Stimulated activated naive CD4-positive, alpha-beta T cell (primary cell): ENCODE measurements around the gene CPT1C.

Experiments used
- DNase-seq, 6 experiments: peaks; one replicate each; lab custom pipeline; 2025; lab: John Stamatoyannopoulos, UW

Gene CPT1C

DNA sequence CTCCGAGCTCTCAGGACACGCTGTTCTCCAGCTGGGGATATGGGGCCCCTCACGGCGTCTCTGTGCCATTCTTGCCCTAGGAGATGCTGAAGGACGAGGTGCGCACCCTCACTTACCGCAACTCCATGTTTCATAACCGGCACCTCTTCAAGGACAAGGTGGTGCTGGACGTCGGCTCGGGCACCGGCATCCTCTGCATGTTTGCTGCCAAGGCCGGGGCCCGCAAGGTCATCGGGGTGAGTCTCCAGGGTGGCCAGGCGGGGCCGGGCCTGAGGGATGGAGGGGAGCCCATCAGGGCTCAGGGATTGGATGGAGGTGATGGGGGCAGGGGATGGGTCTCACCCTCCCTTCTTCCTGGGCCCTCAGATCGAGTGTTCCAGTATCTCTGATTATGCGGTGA is 9.1 kb upstream of the CPT1C start:
- DNase-seq = no peak

DNA sequence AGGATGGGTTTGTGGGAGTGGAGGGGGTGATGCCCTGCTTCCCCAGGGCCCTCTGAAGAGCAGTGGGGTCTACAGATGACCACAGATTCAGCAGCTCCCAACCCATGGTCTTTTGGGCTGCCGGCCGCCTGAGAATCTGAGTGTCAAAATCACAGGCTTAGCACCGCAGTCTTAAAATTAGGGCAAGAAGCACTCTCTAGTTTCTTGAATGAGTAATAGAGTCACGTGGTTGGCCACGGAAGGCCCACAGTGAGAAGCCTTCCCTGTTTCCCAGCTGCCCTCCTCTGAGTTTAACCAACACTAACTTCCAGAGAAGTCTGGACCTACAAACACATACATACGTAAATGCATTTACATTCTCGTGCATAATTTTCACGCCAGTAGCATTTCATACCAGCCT is 8.6 kb upstream of the CPT1C start:
- DNase-seq = no peak

DNA sequence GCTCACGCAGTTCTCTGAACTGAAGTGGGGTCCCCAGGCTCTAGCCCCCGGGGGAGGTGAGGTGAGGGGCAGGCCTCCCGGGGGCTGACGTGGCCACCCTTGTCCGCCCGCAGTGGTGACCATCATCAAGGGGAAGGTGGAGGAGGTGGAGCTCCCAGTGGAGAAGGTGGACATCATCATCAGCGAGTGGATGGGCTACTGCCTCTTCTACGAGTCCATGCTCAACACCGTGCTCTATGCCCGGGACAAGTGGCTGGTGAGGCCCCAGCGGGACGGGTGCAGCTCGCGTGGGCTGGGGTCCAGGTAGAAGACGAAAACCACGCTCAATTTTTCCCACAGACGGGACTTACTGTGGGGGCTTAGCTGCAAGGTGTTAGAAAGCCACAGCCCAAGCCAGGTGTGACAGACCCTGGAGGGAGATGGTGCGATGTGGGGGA is 7.1 kb upstream of the CPT1C start:
- no peak for DNase-seq

DNA sequence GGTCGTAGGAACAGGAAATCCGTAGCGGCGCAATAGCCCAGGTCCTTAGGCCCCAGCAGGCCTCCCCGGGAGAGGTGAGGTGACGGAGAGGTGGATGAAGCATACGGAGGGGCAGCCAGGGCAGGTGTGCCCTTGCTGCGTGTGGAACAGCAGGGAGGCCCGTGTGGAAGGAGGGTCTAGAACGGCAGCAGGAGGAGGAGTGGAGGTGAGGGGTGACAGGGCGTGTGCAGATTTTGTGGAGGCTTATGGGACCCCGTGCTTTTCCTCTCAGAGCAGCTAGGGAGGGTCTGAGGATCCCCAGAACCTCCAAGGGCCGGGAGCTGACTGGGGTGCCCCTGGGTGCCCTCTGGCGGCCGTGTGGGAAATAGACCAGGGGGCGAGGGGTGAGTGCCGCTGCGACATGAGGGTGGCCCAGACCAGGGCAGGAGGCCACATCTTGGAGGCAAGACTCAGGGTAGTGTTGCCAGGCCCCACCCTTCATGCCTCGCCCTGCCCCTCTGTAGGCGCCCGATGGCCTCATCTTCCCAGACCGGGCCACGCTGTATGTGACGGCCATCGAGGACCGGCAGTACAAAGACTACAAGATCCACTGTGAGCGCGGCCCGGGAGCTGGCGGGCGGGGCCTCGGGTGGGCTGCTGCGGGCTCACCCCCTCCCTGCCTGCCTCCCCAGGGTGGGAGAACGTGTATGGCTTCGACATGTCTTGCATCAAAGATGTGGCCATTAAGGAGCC is 6.5 kb upstream of the CPT1C start:
- DNase-seq = no peak

DNA sequence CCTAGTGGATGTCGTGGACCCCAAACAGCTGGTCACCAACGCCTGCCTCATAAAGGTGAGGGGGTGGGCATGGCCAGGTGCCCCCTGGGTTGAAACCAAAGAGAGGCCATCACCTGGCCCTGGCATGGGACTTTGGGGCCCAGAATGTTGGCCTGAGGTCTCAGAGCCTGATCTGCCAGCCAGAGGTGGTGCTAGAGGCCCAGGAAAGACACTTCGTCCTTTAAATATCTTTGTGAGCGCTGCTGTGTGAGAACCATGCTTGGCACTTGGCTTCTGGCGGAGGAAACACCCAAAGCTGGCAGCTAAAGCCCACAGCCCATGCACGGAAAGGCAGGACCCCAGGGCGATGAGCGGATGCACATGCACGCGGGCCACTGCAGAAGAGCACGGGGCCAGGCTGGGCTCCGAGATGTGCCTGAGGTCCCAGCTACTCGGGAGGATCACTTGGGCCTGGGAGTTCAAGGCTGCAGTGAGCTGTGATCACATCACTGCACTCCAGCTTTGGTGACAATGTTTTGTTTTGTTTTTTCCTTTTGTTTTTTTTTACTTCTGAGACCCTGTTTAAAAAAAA is 5.8 kb upstream of the CPT1C start:
- DNase-seq = no peak

DNA sequence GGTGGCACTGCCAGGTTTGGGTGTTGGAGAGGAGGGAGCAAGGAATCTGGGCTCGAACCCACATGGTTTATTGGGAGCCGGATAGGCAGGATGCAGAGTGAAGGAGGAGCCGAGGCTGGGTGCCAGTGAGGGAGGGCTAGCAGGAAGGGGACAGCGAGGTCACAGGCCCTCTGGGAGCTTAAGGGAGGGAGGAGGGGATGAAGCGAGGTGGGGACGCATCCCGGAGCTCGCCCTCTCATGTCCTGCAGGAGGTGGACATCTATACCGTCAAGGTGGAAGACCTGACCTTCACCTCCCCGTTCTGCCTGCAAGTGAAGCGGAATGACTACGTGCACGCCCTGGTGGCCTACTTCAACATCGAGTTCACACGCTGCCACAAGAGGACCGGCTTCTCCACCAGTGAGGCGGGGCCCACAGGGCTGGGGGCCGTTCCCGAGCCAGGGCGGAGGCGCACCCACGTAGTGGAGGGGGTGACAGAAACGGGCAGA is 5.0 kb upstream of the CPT1C start:
- DNase-seq = no peak

DNA sequence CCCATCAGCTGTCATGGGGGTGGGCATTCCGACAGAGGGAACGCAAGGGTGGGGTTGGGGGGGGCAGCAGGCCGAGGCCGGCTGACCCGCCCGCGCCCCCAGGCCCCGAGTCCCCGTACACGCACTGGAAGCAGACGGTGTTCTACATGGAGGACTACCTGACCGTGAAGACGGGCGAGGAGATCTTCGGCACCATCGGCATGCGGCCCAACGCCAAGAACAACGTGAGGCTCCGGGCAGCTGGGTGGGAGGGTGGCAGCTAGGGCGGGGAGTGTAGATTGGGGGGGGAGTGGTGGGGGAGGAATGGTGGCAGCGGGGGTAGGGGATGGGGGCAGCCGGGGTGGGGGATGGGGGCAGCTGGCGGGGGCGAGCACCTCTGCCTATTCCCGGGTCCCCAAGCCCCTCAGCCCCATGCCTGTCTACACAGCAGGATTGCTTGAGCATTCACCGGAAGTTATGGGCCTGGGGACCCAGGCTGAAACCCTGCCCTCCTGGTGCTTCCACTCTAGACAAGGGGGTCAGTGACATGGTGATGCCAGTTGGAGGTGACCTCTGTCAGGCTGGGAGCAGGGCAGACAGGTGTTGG is 4.3 kb upstream of the CPT1C start:
- no peak for DNase-seq

DNA sequence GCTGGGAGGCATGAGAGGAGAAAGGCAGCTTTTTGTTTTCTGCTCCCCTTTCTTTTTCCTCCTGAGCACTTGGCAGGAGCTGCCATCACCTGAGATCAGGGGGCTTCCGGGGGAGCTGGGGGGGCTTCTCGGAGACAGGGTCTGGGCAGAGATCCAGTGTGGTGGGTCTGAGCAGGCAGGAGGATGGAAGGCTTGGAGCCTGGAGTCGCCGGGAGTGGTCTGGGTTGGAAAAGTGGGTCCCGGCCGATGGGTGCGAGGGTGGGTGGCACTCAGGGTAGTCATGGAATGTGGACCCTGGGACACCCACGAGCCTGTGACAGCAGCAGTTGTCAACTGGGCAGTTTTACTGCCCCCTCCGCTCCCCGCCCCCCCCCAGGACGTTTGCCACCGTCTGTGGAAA is 3.8 kb upstream of the CPT1C start:
- no peak for DNase-seq

DNA sequence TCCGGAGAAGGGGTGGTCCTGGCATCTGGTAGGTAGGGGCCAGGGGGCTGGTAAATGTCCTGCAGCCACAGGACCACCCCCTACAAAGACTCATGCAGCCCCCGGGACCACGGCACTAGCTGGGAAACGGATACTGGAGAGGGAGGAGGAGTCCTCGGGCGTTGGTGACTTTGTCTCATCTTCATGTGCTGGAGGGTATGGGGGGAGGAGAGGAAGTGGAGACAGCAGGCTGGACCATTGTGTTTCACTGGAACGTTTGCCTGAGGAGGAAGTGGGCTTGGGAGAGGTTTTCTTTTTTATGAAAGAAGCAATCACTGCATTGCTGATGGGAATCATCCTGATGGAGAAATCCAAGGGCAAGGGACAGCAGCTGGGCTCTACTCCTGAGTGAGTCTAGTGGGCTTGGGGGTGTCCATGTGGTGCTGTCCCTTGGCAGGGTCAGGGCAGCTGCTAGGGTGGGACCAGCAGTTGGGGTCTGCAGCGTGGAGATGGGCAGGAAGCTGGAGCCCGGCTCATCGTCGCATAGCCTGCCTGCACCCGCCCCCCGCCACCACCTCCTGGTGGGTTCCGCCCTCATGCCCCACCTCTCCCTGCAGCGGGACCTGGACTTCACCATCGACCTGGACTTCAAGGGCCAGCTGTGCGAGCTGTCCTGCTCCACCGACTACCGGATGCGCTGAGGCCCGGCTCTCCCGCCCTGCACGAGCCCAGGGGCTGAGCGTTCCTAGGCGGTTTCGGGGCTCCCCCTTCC is 3.2 kb upstream of the CPT1C start:
- DNase-seq = no peak

DNA sequence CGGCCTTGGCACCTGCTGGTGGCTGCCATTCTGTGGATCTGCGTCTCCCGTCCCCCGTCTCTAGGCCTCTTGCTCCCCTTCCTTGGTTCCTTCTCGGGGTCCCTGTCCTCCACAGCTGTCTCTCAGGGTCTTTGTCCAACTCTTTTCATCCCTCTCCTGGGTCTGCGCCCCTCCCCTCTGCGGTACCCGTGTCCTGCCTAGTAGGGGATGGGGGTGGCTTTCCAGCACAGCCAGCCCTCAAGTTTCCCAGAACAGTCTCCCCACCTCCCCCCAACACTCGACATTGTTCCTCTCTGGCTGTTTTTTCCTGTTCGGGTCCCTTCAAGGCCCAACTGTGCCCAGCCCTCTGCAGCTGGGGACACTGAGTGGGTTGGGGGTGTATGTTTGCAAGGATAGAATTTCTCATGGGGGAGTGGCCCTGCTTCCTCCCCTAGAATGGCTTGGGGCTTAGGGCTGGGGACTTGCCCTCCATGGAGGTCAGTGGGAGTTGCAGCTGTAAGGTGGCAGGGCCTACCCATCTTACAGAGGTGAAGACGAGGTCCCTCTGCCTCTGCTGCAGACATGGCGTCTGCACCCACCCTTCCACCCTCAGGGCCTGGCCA is 2.3 kb upstream of the CPT1C start:
- no peak for DNase-seq

DNA sequence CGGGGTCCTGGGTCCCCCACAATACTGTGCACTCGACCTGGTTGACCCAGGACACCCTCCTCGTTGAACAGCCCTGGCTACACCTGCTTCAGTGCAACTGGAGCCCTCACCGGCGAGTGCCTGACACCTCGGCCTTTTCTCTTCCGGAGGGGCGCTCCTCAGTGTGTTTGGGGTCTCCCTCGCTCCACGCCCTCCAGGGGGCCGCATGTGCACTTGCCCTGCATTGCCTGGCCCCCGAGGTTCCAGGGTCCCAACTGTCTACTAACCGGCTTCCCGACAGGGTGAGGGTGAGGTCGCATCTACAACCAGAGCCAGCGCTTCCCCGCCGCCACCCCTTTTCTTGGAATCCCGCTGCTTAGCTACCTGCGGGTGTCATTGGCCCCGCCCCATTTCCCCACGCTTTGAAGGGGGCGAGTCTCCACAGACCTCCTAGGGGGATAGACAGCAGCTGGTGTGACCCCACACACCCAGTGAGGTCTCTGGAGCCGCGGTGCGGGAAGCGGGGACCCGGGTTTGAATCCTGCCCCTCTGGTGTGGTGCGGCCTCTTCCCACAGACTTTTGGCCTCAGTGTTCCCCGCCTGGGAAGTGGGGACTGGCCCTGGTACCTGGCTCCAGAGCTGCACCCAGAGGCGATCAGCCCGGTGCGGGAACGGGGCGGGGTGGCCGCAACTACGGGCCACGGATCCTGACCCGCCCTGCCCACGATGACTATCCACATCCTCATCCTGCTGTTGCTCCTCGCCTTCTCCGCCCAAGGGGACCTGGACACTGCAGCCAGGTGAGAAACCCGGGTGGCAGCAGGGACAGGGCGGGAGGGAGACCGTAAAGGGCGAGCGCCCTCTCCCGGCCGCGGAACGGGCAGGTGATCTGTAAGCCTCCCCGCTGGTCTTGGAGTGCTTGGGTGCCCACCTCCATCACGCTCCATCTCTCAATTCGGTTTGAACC is 1.5 kb upstream of the CPT1C start, which contains the start of gene ADM5:
Gene ADM5 (plus strand): TSS at position 462 of the 946 bp plus-strand sequence. CDS start 244 bp downstream, at position 706.
- DNase-seq = peak in 4 of 6 experiments; percentile 9 to 35 (median 20)

DNA sequence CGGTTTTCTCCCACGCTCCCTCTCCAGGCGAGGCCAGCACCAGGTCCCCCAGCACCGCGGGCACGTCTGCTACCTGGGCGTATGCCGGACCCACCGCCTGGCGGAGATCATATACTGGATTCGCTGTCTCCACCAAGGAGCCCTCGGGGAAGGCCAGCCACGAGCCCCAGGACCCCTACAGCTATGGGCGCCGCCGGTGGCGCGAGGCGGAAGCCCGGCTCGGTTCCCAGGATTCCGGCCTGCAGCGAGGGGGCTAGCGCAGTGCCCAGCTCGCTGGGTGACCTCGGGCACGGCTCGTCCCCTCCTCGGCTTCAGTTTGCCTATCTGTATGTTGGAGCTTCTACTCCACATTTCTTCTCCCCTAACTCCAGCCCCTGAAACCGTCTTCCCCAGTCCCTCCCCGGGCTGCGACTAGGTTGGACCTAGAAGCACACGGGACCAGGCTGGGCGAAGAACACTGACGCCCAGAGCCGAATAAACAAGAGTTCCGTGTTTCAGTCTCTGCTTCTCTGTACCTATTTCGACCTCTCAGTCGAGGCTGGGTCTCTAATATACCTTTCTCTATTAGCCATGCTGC is 749 bp upstream of the CPT1C start:
- no peak for DNase-seq

DNA sequence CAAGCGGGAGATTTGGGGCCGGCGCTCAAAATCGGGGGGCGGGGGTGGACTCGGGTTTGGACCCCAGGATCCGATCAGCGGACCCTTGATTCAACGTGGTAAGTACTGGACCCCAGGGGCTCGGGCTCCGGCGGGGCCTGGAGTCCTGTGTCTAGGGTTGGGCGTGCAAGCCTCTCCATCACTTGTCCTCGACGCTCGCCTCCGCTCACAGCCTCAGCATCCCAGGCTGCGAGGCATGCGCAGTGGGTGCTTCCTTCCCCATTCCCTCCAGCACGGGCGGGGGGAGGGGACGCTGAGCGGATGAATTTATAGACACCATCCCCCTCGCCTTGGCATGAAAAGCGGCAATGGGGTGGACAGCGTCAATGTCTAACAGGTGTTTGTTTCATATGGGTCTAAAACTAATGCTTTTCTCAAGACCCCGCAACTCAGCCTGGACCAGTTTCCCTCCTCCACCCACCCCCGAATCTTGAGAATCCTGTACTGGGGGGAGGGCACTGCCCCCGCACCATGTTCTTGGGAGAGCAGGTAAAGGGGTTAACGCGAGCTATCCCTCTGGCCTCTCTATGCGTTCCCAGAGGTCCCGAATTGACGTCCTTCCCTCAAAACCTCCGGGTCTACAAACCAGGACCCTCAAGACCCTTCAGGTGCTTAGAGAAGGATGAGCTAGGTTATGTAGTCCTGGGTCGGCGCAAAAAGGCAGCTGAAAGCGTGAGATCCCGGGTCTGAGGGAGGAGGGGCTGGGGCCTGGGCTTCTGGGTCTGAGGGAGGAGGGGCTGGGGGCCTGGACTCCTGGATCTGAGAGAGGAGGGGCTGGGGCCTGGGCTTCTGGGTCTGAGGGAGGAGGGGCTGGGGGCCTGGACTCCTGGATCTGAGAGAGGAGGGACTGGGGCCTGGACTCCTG is 579 bp downstream of the CPT1C start:
- DNase-seq = peak in 3 of 6 experiments; percentile 11 to 14 (median 13)

DNA sequence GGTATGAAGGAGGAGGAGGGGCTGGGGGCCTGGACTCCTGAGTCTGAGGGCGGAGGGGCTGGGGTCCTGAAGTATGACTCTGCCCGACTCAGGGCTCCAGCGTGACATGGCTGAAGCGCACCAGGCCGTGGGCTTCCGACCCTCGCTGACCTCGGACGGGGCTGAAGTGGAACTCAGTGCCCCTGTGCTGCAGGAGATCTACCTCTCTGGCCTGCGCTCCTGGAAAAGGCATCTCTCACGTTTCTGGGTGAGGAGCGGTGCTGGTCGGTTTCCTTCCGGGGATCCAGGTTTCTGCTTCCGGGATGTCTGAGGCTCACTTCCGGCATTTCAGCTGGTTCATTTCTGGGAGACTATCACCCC is 1.2 kb downstream of the CPT1C start:
- no peak for DNase-seq

DNA sequence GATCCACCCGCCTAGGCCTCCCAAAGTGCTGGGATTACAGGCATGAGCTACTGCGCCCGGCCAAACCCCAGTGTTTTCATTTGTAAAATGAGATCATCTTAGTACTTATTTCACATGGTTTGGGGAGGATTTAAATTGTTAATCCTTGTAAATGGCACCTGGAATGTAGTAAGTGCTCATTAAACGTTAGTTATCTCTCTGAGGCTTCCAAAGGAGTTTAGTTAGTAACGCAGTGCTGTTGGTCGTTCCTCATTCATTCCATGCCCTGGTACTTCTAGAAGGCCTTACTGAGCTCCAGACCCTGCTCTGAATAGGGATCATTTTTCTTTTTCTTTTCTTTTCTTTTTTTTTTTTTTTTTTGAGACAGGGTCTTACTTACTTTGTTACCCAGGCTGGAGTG is 5.2 kb downstream of the CPT1C start:
- no peak for DNase-seq

DNA sequence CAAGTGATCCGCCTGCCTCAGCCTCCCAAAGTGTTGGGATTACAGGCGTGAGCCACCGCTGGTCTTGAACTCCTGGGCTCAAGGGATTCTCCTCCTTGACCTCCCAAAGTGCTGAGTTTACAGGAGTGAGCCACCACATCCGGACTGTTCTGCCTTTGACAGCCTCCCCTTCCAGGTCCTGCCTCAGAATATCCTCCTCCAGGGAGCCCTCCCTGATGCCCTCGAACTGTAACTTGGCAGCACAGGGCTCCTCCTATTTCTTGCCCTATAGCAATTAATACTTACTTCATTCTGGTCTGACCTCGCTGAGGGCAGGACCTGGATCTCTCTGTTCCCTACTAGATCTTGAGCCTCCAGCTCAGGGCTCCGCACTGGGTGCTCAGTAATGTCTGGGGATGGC is 5.9 kb downstream of the CPT1C start:
- no peak for DNase-seq

DNA sequence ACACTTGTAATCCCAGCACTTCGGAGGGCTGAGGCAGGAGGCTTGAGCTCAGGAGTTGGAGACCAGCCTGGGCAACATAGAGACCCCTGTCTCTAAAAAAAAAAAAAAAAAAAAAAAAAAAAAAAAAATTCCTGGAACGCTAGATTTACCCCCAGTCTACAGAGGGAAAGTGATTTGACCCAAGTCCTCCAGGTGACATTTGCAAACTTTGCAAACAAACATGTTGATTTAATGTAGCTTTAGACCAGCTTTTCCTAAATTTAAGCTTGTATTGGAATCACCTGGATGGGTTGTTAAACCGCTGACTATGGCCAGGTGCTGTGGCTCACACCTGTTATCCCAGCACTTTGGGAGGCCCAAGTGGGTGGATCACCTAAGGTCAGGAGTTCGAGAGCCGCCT is 8.4 kb downstream of the CPT1C start:
- DNase-seq = no peak

DNA sequence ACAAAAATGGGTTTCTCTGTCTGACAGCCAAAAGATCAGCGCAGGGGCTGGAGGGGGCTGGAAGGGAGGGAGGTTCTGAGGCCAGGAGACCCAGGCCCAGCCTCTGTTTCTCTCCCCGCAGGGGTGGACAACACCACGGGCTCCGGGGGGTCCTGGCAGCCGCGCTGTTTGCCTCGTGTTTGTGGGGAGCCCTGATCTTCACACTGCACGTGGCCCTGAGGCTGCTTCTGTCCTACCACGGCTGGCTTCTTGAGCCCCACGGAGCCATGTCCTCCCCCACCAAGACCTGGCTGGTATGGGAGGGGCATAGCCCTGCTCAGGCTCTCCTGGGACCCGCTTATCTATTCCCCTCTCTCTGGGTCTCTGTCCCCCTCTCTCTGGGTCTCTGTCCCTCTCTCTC is 9.6 kb downstream of the CPT1C start:
- DNase-seq = no peak

DNA sequence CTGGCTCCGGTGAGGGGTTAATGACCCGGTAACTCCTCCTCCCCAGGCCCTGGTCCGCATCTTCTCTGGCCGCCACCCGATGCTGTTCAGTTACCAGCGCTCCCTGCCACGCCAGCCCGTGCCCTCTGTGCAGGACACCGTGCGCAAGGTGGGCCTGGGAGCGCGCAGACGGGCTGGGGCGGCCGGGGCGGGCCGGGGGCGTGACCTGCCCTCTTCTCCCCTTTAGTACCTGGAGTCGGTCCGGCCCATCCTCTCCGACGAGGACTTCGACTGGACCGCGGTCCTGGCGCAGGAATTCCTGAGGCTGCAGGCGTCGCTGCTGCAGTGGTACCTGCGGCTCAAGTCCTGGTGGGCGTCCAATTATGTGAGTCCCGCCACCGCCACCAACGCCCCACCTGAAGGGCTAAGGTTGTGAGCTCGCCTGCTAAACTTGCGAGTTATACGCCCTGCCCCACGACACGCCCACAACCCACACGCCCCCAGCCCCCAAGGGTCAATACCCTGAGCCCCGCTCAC is 10.4 kb downstream of the CPT1C start:
- DNase-seq = no peak
